Memory B cell (primary cell): ENCODE measurements around the gene ZNF436.
"Not testable (repeated sequence)": the region's sequence is repeated elsewhere in the genome, so short reads cannot be mapped to it uniquely, and the experiment has no call there.

Experiments
- ATAC-seq: fragments of 150-1000 bp; cut with Tn5 transposase; 2 replicates; pipeline ENCODE4 v1.10.0; 2021; ENCODE audit warnings: low read depth, mild to moderate bottlenecking, moderate library complexity
- DNase-seq, 2 donors: peaks; one replicate each; pipeline ENCODE4 v3.0.0; 2022; ENCODE audit warnings: low spot score in 2 of 2
- H3K27ac Mint-ChIP-seq: one replicate; pipeline ENCODE4 v1.8.0; 2022; ENCODE audit warnings: mild to moderate bottlenecking, moderate library complexity, mixed read lengths
- H3K27me3 Mint-ChIP-seq: one replicate; pipeline ENCODE4 v1.8.0; 2022; ENCODE audit warnings: mixed read lengths
- H3K36me3 Mint-ChIP-seq: one replicate; pipeline ENCODE4 v1.8.0; 2022; ENCODE audit warnings: mild to moderate bottlenecking, mixed read lengths
- H3K4me1 Mint-ChIP-seq: one replicate; pipeline ENCODE4 v1.8.0; 2022; ENCODE audit warnings: mixed read lengths
- H3K4me3 Mint-ChIP-seq: one replicate; pipeline ENCODE4 v1.8.0; 2022; ENCODE audit warnings: mild to moderate bottlenecking, moderate library complexity, mixed read lengths
- H3K9me3 Mint-ChIP-seq: one replicate; pipeline ENCODE4 v1.8.0; 2022; ENCODE audit warnings: mixed read lengths

The ZNF436 gene

DNA sequence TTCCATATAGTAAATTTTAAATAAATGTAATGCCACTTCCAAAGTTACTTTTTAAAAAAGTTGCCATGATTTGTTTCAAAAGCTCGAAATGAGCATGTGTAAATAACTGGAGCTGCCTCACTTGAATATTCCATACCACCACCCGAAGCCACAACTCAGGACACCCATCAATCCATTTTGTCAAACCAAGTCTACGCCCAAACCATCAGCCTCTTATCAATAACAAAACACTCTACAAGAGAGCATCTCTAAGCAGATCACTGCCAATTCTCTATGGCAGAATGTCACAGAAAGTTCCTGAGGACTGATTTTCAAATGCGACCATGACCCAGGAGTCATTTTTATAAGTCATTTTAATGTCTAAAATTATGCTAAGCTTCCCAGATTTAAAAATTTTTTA lies 30.0 kb downstream of the ZNF436 start:
- peaks cover 9% of the 10 kb centered on the region for H3K36me3 Mint-ChIP-seq
- ATAC-seq = no peak
- H3K27ac Mint-ChIP-seq = peak overlapping the region; percentile 45
- no peaks in the 10 kb centered on the region for H3K27me3 Mint-ChIP-seq
- peaks cover 32% of the 10 kb centered on the region for H3K4me1 Mint-ChIP-seq
- H3K4me3 Mint-ChIP-seq = peak overlapping the region; percentile 45
- H3K9me3 Mint-ChIP-seq = no peaks in the 10 kb centered on the region
- DNase-seq = no peak

DNA sequence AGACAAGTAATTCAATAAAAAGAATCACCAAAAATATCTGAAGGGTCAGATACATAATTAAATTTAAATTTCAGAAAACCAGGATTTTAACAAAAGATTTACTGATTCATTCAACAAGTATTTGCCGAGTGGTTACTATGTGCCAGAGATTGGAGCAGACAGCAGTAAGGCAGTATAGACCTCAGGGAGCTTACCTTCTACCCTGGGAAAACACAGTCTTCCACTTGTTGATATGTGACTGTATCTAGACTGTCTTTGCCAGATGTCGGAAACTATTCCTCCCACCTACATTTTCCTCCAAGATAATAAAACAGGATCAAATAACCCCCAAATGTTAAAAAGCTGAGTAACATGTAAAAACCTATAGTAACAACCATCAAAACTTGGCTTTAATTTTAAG lies 31.8 kb downstream of the ZNF436 start:
- no peaks in the 10 kb centered on the region for H3K9me3 Mint-ChIP-seq
- H3K4me1 Mint-ChIP-seq = peaks cover 32% of the 10 kb centered on the region
- no peak for ATAC-seq
- H3K27me3 Mint-ChIP-seq = no peaks in the 10 kb centered on the region
- DNase-seq = no peak
- no peak overlapping the region for H3K27ac Mint-ChIP-seq
- H3K36me3 Mint-ChIP-seq = peaks cover 17% of the 10 kb centered on the region
- H3K4me3 Mint-ChIP-seq = no peak overlapping the region

DNA sequence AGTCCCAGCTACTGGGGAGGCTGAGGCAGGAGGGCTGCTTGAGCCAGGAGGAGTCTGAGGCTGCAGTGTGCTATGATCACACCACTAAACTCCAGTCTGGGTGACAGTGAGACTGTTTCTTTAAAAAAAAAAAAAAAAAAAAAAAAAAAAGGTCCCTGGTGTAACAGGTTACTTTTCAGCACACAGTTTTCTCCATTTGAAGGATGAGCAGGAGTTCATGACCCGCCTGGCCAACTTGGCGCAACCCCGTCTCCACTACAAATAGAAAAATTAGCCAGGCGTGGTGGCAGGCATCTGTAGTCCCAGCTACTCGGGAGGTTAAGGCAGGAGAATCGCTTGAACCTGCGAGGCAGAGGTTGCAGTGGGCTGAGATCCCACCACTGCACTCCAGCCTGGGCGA lies 37.9 kb downstream of the ZNF436 start:
- DNase-seq (no peak), ATAC-seq (no peak)
- no peak overlapping the region for H3K27ac Mint-ChIP-seq
- H3K4me3 Mint-ChIP-seq = no peak overlapping the region
- no peaks in the 10 kb centered on the region for H3K9me3 Mint-ChIP-seq
- H3K4me1 Mint-ChIP-seq = peaks cover 11% of the 10 kb centered on the region
- H3K36me3 Mint-ChIP-seq = peaks cover 34% of the 10 kb centered on the region
- H3K27me3 Mint-ChIP-seq = no peaks in the 10 kb centered on the region

DNA sequence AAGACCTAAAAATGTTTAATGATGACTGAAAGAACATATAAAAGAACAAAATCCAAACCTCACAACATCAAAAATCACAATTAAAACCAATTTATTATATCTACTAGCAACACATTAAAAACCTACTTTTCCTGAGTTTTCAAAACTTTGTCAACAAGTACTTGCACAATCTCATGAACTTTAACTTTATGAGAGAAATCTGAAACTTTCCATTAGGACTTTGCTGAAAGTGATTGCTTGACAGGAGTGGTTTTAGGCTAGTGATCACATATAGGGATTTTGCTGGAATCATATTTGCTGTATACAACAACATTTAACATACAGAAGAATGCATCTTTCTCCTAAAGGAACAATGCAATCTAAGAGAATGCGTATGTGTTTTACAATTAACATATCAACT lies 38.8 kb downstream of the ZNF436 start:
- Mint-ChIP-seq H3K27ac (no peak overlapping the region), H3K36me3 (peaks cover 38% of the 10 kb centered on the region), H3K4me1 (peaks cover 11% of the 10 kb centered on the region), H3K9me3 (no peaks in the 10 kb centered on the region), H3K27me3 (no peaks in the 10 kb centered on the region), H3K4me3 (no peak overlapping the region)
- DNase-seq = no peak
- ATAC-seq = no peak

DNA sequence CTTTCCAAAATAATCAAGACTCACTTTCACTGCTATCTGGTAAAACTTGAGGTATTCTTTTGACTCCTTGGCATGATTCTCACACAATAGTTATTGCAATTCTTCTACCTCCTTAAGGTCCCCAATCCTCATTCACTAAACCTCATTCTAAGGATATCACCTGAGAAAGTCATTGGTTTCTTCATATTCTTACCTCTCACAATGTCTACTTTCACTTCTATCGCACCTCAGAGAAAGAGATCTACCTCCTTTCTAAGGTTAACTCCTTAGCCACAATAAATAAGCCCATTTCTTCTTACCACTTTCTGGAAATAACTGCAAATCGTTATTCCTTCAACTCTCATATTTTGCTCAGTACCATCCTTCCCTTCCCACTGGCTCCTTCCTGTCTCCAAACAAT lies 44.2 kb downstream of the ZNF436 start:
- Mint-ChIP-seq H3K4me1 (peaks cover 14% of the 10 kb centered on the region), H3K36me3 (peaks cover 31% of the 10 kb centered on the region), H3K27ac (no peak overlapping the region), H3K27me3 (no peaks in the 10 kb centered on the region), H3K9me3 (no peaks in the 10 kb centered on the region), H3K4me3 (no peak overlapping the region)
- ATAC-seq (no peak), DNase-seq (no peak)

DNA sequence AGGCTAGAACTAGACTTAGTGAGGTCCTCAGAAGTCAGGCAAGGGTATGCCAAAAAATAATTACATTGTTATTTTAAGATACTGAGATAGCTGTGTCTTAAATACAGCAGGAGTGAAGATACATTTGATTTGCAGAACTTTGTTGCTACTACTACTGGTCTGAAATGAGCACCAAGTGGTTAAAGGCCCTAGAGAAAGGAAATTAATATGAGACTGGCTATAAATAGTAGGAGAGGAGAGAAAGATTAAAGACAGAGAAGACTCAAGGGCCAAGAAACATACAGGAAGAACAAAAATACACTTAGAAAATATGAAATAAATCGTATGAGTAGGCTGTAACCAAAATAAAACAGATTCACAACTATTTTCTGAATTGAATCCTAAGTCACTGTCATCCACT lies 46.9 kb downstream of the ZNF436 start:
- Mint-ChIP-seq H3K9me3 (no peaks in the 10 kb centered on the region), H3K4me3 (no peak overlapping the region), H3K27ac (peak overlapping the region; percentile 18), H3K36me3 (peaks cover 38% of the 10 kb centered on the region), H3K4me1 (peaks cover 11% of the 10 kb centered on the region), H3K27me3 (no peaks in the 10 kb centered on the region)
- ATAC-seq (no peak), DNase-seq (no peak)

DNA sequence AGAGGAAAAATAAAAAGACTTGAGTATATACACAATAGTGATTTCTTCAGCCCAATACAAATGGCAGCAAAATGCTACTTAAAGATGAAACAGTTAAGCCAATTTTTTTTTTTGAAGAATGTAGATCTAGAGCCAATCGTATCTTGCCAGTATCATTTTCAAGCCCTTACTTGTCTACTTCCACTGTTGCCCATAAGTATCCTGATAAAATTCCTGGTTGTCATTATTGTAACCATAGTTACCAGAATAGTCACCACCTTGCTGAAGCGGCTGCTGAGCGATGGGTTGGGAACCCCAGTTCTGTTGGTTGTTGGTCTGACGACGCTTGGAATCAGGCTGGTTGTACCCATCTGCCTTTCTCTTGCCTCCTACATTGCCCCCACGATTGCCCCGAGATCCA lies 59.4 kb downstream of the ZNF436 start:
- H3K4me1 Mint-ChIP-seq, H3K4me3 Mint-ChIP-seq, ATAC-seq, H3K27me3 Mint-ChIP-seq, H3K27ac Mint-ChIP-seq, H3K9me3 Mint-ChIP-seq, DNase-seq: not testable (repeated sequence)
- peaks cover 22% of the 10 kb centered on the region for H3K36me3 Mint-ChIP-seq
